ENCODE measurements around the gene CNN3. TPM values are rescaled to one million over a fixed set of nuclear protein-coding genes. Genes with fewer than 3 reads are reported as not detected.

CNN3 gene
- total RNA-seq, 1 donor from 2014 or later, result 596 TPM

- TF ChIP-seq, protein P1, sequence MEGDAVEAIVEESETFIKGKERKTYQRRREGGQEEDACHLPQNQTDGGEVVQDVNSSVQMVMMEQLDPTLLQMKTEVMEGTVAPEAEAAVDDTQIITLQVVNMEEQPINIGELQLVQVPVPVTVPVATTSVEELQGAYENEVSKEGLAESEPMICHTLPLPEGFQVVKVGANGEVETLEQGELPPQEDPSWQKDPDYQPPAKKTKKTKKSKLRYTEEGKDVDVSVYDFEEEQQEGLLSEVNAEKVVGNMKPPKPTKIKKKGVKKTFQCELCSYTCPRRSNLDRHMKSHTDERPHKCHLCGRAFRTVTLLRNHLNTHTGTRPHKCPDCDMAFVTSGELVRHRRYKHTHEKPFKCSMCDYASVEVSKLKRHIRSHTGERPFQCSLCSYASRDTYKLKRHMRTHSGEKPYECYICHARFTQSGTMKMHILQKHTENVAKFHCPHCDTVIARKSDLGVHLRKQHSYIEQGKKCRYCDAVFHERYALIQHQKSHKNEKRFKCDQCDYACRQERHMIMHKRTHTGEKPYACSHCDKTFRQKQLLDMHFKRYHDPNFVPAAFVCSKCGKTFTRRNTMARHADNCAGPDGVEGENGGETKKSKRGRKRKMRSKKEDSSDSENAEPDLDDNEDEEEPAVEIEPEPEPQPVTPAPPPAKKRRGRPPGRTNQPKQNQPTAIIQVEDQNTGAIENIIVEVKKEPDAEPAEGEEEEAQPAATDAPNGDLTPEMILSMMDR (IDR thresholded peaks at IDR 0.05; ENCODE audit: unreplicated experiment), result no peak
- Mint-ChIP-seq H3K9me3 (ENCODE audit: unreplicated experiment) (no peaks in the 10 kb centered on the region), H3K27me3 (ENCODE audit: unreplicated experiment) (peaks cover 26% of the 10 kb centered on the region), H3K27ac (ENCODE audit: unreplicated experiment) (peak overlapping the region; percentile 100), H3K4me1 (ENCODE audit: unreplicated experiment) (peaks cover 77% of the 10 kb centered on the region), H3K36me3 (ENCODE audit: low read depth, unreplicated experiment) (peaks cover 36% of the 10 kb centered on the region), H3K4me3 (ENCODE audit: unreplicated experiment) (peak overlapping the region; percentile 100)
- DNase-seq (ENCODE audit: low spot score), result no peak
Measured at GRCh38 chr1:94925004-94925403, 1.9 kb downstream of the CNN3 start.

DNA sequence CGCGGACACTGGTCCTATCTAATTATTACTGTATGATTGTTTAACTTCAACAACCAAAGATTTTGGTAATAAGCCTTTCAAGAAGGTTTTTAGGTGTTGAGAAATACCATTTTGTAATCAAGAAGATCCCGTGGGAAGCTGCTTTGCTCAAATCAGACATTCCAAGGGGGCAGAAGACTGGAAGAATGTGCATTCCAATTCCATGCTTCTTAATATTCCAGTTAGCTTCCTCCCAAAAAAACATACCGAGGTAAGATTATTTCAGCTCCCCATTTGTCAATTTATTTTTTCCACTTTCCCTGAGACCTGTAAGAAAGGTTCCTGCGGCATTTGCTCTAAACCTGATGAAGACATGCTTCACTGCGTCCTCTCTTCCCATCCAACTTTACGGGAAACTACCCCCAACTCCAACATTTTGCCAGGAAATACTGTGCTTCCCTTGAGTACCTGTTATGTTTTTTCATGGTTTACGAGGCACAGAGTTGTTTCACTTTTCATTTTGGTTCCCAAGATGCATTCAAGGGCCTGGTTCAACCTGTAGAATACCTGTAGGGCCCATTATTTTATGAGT, 4.1 kb downstream of the CNN3 start:
- no peak for DNase-seq (ENCODE audit: low spot score)
- peaks cover 24% of the 10 kb centered on the region for H3K27me3 Mint-ChIP-seq (ENCODE audit: unreplicated experiment)
- no peaks in the 10 kb centered on the region for H3K9me3 Mint-ChIP-seq (ENCODE audit: unreplicated experiment)
- peaks cover 47% of the 10 kb centered on the region for H3K36me3 Mint-ChIP-seq (ENCODE audit: low read depth, unreplicated experiment)
- H3K4me1 Mint-ChIP-seq (ENCODE audit: unreplicated experiment), result peaks cover 74% of the 10 kb centered on the region
- H3K27ac Mint-ChIP-seq (ENCODE audit: unreplicated experiment), result peak overlapping the region; percentile 93
- TF ChIP-seq, protein P1 (IDR thresholded peaks at IDR 0.05; ENCODE audit: unreplicated experiment), result no peak
- H3K4me3 Mint-ChIP-seq (ENCODE audit: unreplicated experiment), result peak overlapping the region; percentile 100

- peak overlapping the region; percentile 90 for H3K27ac Mint-ChIP-seq (ENCODE audit: unreplicated experiment)
- DNase-seq (ENCODE audit: low spot score), result no peak
- H3K27me3 Mint-ChIP-seq (ENCODE audit: unreplicated experiment), result peaks cover 19% of the 10 kb centered on the region
- peaks cover 49% of the 10 kb centered on the region for H3K36me3 Mint-ChIP-seq (ENCODE audit: low read depth, unreplicated experiment)
- H3K4me1 Mint-ChIP-seq (ENCODE audit: unreplicated experiment), result peaks cover 77% of the 10 kb centered on the region
- TF ChIP-seq, protein P1 (IDR thresholded peaks at IDR 0.05; ENCODE audit: unreplicated experiment), result no peak
- peak overlapping the region; percentile 70 for H3K4me3 Mint-ChIP-seq (ENCODE audit: unreplicated experiment)
- no peaks in the 10 kb centered on the region for H3K9me3 Mint-ChIP-seq (ENCODE audit: unreplicated experiment)
Measured at GRCh38 chr1:94921977-94922376, 4.9 kb downstream of the CNN3 start.

DNA sequence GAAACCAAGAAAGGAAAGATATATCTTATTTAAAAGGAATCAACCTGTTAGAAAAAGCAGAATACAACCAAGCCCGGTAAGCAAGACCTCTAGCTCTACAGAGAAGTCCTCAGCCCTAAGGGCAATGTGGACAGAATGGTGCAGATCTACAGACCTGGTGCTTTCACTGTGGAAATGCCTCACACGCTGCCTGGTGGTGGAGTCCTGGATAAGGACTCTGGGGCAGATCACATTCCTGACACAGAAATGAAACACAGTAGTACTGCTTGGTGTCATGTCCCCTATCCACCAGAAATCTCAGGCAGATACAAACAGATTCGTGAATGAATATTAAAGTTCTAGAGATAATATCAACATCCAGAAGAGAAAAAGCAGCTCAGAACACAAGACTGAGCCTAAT, 6.8 kb downstream of the CNN3 start:
- TF ChIP-seq, protein P1 (IDR thresholded peaks at IDR 0.05; ENCODE audit: unreplicated experiment), result no peak
- peak overlapping the region; percentile 47 for H3K4me3 Mint-ChIP-seq (ENCODE audit: unreplicated experiment)
- H3K9me3 Mint-ChIP-seq (ENCODE audit: unreplicated experiment), result no peaks in the 10 kb centered on the region
- peak overlapping the region; percentile 38 for H3K27ac Mint-ChIP-seq (ENCODE audit: unreplicated experiment)
- peaks cover 14% of the 10 kb centered on the region for H3K27me3 Mint-ChIP-seq (ENCODE audit: unreplicated experiment)
- peaks cover 56% of the 10 kb centered on the region for H3K36me3 Mint-ChIP-seq (ENCODE audit: low read depth, unreplicated experiment)
- no peak for DNase-seq (ENCODE audit: low spot score)
- peaks cover 86% of the 10 kb centered on the region for H3K4me1 Mint-ChIP-seq (ENCODE audit: unreplicated experiment)

DNA sequence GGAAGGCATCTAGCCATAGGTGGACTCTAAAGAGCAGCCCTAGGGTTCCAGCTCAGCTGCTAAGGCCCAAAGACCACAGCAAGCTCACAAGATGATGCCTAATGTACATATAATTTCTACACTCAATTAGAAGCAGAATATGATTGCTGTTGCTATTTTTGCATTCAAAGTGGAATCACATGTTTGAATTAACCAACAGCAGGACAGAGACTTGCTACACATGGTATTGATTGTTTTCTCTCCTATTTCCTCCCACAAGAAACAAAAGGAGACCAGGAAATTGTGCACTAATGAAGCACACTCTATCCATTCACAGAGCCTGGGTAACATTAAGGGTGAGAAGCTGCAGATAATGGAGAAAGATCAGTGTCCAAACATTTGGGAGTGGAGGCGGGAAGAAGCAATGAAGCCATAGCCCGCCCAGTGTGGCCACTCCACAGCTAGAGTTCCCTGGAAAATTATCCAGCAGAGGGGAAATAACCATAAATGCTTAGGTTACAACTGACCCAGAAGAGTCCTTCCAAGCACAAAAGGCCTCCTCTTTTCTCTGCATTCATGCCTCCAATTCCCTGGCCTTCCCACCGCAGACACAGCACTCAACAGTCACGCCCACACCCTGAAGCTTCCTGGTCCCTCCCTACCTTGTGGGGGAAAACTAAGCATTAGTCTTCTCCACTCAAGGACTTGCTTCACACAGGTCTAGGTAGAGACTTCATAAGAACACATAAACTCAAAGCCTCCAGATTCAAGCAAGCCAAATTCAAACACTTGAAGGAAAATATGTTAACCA, 7.5 kb downstream of the CNN3 start:
- Mint-ChIP-seq H3K4me1 (ENCODE audit: unreplicated experiment) (peaks cover 84% of the 10 kb centered on the region), H3K9me3 (ENCODE audit: unreplicated experiment) (no peaks in the 10 kb centered on the region), H3K4me3 (ENCODE audit: unreplicated experiment) (peak overlapping the region; percentile 17), H3K36me3 (ENCODE audit: low read depth, unreplicated experiment) (peaks cover 55% of the 10 kb centered on the region), H3K27me3 (ENCODE audit: unreplicated experiment) (peaks cover 11% of the 10 kb centered on the region), H3K27ac (ENCODE audit: unreplicated experiment) (peak overlapping the region; percentile 61)
- no peak for DNase-seq (ENCODE audit: low spot score)
- TF ChIP-seq, protein P1 (IDR thresholded peaks at IDR 0.05; ENCODE audit: unreplicated experiment), result no peak

Measured in endothelial cell (in vitro differentiated cells).